IMR-90 (cell line): ENCODE data around the gene VEPH1. TPM values are rescaled to one million over a fixed set of nuclear protein-coding genes. Genes with fewer than 3 reads are reported as not detected.

Experiments used
- ATAC-seq: fragments of 200-7000 bp; cut with Tn5 transposase; 2 replicates; pipeline ENCODE4 v1.9.1; 2020; ENCODE audit warnings: low read depth, mild to moderate bottlenecking, moderate library complexity
- BruUV-seq: library from RNA; stranded (reverse); fragments of 400-500 nt; replicated peaks from 2 replicates; lab custom pipeline; 2021; lab: Mats Ljungman, UMichigan
- CTCF ChIA-PET: fragments of 300-600 bp; formaldehyde crosslinking; extraction: SDS; loops from one replicate; lab custom pipeline; 2021; ENCODE audit warnings: antibody characterized with exemption; lab: Yijun Ruan, JAX
- POLR2A ChIA-PET: fragments of 300-600 bp; sonication (Branson Sonifier 250); formaldehyde crosslinking; loops from one replicate; lab custom pipeline; 2022; ENCODE audit warnings: antibody characterized with exemption; ENCODE audit not compliant: unreplicated experiment; lab: Charles Lee
- DNase-seq: peaks from one replicate; pipeline ENCODE4 v3.0.0; 2013
- H2AFZ ChIP-seq: replicated peaks from 2 replicates; pipeline ENCODE3; 2013; ENCODE audit warnings: low read length, mild to moderate bottlenecking; ENCODE audit not compliant: poor library complexity
- H2AK5ac ChIP-seq: 2 replicates; pipeline ENCODE4 v1.6.1; 2013; ENCODE audit warnings: low read depth, low read length, inconsistent platforms
- H2AK9ac ChIP-seq: replicated peaks from 2 replicates; pipeline ENCODE3; 2013; ENCODE audit warnings: mild to moderate bottlenecking, low read depth, low read length, moderate library complexity; ENCODE audit not compliant: poor library complexity
- H2BK120ac ChIP-seq: 2 replicates; pipeline ENCODE4 v1.6.1; 2013; ENCODE audit warnings: low read depth, low read length, inconsistent platforms
- H2BK15ac ChIP-seq: 3 replicates; pipeline ENCODE4 v1.6.1; 2013; ENCODE audit warnings: low read depth, low read length, inconsistent platforms
- H2BK20ac ChIP-seq: 2 replicates; pipeline ENCODE4 v1.6.1; 2013; ENCODE audit warnings: low read depth, mild to moderate bottlenecking, inconsistent platforms, low read length, moderate library complexity
- H2BK5ac ChIP-seq: 2 replicates; pipeline ENCODE4 v1.6.1; 2013; ENCODE audit warnings: mild to moderate bottlenecking, low read depth, low read length, inconsistent platforms; ENCODE audit not compliant: poor library complexity, severe bottlenecking
- H3K14ac ChIP-seq: replicated peaks from 2 replicates; pipeline ENCODE4 v1.6.1; 2013; ENCODE audit warnings: low read depth, low read length, inconsistent platforms
- H3K18ac ChIP-seq: 2 replicates; pipeline ENCODE4 v1.6.1; 2013; ENCODE audit warnings: low read depth, low read length, control low read depth
- H3K23ac ChIP-seq: 2 replicates; pipeline ENCODE4 v1.6.1; 2013; ENCODE audit warnings: low read depth, low read length, inconsistent platforms
- H3K27ac ChIP-seq: 2 replicates; pipeline ENCODE4 v1.5.1; 2013; ENCODE audit warnings: mild to moderate bottlenecking, control low read depth, low read length; ENCODE audit not compliant: insufficient read depth
- H3K27me3 ChIP-seq: 2 replicates; pipeline ENCODE4 v1.6.1; 2013; ENCODE audit warnings: low read length; ENCODE audit not compliant: control insufficient read depth, insufficient read depth
- H3K36me3 ChIP-seq: 2 replicates; pipeline ENCODE4 v1.6.1; 2013; ENCODE audit warnings: low read length, mixed read lengths; ENCODE audit not compliant: control insufficient read depth, insufficient read depth
- H3K4ac ChIP-seq: 2 replicates; pipeline ENCODE4 v1.6.1; 2013; ENCODE audit warnings: low read depth, low read length, inconsistent platforms
- H3K4me1 ChIP-seq: 2 replicates; pipeline ENCODE4 v1.6.1; 2013; ENCODE audit warnings: low read length, mixed read lengths; ENCODE audit not compliant: control insufficient read depth, insufficient read depth
- H3K4me2 ChIP-seq: 2 replicates; pipeline ENCODE4 v1.6.1; 2013; ENCODE audit warnings: low read depth, mild to moderate bottlenecking, control low read depth, low read length, moderate library complexity
- H3K4me3 ChIP-seq: 2 replicates; pipeline ENCODE4 v1.5.1; 2013; ENCODE audit warnings: low read depth, mild to moderate bottlenecking, control low read depth, low read length, moderate library complexity; ENCODE audit not compliant: insufficient read depth
- H3K56ac ChIP-seq: 2 replicates; pipeline ENCODE4 v1.6.1; 2013; ENCODE audit warnings: low read length, inconsistent platforms; ENCODE audit not compliant: insufficient read depth; ENCODE audit errors: extremely low read depth
- H3K79me1 ChIP-seq, 2 experiments: 2 replicates each; pipeline ENCODE4 v1.6.1; 2013; ENCODE audit warnings: low read length in 2 of 2, inconsistent platforms in 1 of 2, low read depth in 1 of 2
- H3K9ac ChIP-seq: 2 replicates; pipeline ENCODE4 v1.6.1; 2013; ENCODE audit warnings: low read depth, low read length, control low read depth
- H3K9me1 ChIP-seq: 2 replicates; pipeline ENCODE4 v1.6.1; 2013; ENCODE audit warnings: low read length, inconsistent platforms; ENCODE audit not compliant: insufficient read depth
- H3K9me3 ChIP-seq: 2 replicates; pipeline ENCODE4 v1.6.1; 2013; ENCODE audit warnings: low read length; ENCODE audit not compliant: control insufficient read depth, insufficient read depth
- H4K20me1 ChIP-seq: 2 replicates; pipeline ENCODE4 v1.6.1; 2013; ENCODE audit warnings: low read length, inconsistent platforms; ENCODE audit not compliant: insufficient read depth
- H4K5ac ChIP-seq: 2 replicates; pipeline ENCODE4 v1.6.1; 2013; ENCODE audit warnings: mild to moderate bottlenecking, low read depth, low read length, control low read depth
- H4K8ac ChIP-seq, 2 experiments: 2 replicates each; pipeline ENCODE4 v1.6.1; 2013; ENCODE audit warnings: low read depth in 2 of 2, low read length in 2 of 2, control low read depth in 1 of 2, inconsistent platforms in 1 of 2
- H4K91ac ChIP-seq: 2 replicates; pipeline ENCODE4 v1.6.1; 2013; ENCODE audit warnings: low read depth, low read length, inconsistent platforms; ENCODE audit not compliant: insufficient read depth
- BHLHE40 ChIP-seq: fragments of 150-350 bp; IDR thresholded peaks from 2 replicates; pipeline ENCODE4 v1.6.1; 2016; ENCODE audit warnings: mild to moderate bottlenecking, low read depth, low read length
- CEBPB ChIP-seq: IDR thresholded peaks from 2 replicates; pipeline ENCODE4 v1.6.1; 2012; ENCODE audit warnings: low read depth, low read length, improper control_type of control experiment
- CHD1 ChIP-seq: IDR thresholded peaks from 2 replicates; pipeline ENCODE4 v1.6.1; 2012; ENCODE audit warnings: low read depth, low read length, improper control_type of control experiment
- FOS ChIP-seq: fragments of 150-350 bp; IDR thresholded peaks from 2 replicates; pipeline ENCODE4 v1.6.1; 2016; ENCODE audit warnings: low read depth, low read length
- MAFK ChIP-seq: IDR thresholded peaks from 2 replicates; pipeline ENCODE4 v1.6.1; 2012; ENCODE audit warnings: low read depth, low read length, improper control_type of control experiment
- MAZ ChIP-seq: IDR thresholded peaks from 2 replicates; pipeline ENCODE4 v1.6.1; 2012; ENCODE audit warnings: low read depth, mild to moderate bottlenecking, low read length, improper control_type of control experiment, moderate library complexity, borderline replicate concordance
- MXI1 ChIP-seq: IDR thresholded peaks from 2 replicates; pipeline ENCODE4 v1.6.1; 2012; ENCODE audit warnings: low read depth, mild to moderate bottlenecking, low read length, moderate library complexity, borderline replicate concordance
- NFE2L2 ChIP-seq: fragments of 150-350 bp; IDR thresholded peaks from 2 replicates; pipeline ENCODE4 v1.6.1; 2016; ENCODE audit warnings: low read depth, mild to moderate bottlenecking, low read length
- POLR2A ChIP-seq: IDR thresholded peaks from 2 replicates; pipeline ENCODE4 v1.6.1; 2012; ENCODE audit warnings: mild to moderate bottlenecking, low read depth, low read length
- RAD21 ChIP-seq: IDR thresholded peaks from 2 replicates; pipeline ENCODE4 v1.6.1; 2012; ENCODE audit warnings: low read length, improper control_type of control experiment
- RCOR1 ChIP-seq: IDR thresholded peaks from 2 replicates; pipeline ENCODE4 v1.6.1; 2012; ENCODE audit warnings: mild to moderate bottlenecking, low read length, improper control_type of control experiment; ENCODE audit not compliant: insufficient replicate concordance
- RFX5 ChIP-seq: IDR thresholded peaks from 2 replicates; pipeline ENCODE4 v1.8.0; 2012; ENCODE audit warnings: low read depth, mild to moderate bottlenecking, low read length, moderate library complexity
- SMC3 ChIP-seq: fragments of 150-350 bp; IDR thresholded peaks from 2 replicates; pipeline ENCODE4 v1.6.1; 2016; ENCODE audit warnings: low read depth, mild to moderate bottlenecking, antibody characterized with exemption, low read length, moderate library complexity
- WGBS, 2 experiments: methylation state at CpG; one replicate each; pipeline versions ENCODE4 v1.1.5 to v1.1.7; 2013; ENCODE audit warnings: missing lambda C conversion rate in 2 of 2; ENCODE audit not compliant: insufficient read length in 1 of 2; ENCODE audit errors: extremely low coverage in 2 of 2; 5-methylcytosine and 5-hydroxymethylcytosine counted together
- dilution Hi-C: fragments of 300-500 bp; cut with HindIII; formaldehyde crosslinking; loops from one replicate; pipeline ENCODE4 v1.14.3; 2018; ENCODE audit warnings: low sequenced_read_pairs; ENCODE audit not compliant: unreplicated experiment
- in situ Hi-C: fragments of 300-500 bp; cut with MboI; formaldehyde crosslinking; loops from 3 replicates; pipeline ENCODE4 v1.14.3; 2019; ENCODE audit warnings: low sequenced_read_pairs, inconsistent platforms, mixed read lengths
- intact Hi-C: fragments of 100-400 bp; cut with micrococcal nuclease; formaldehyde crosslinking; loops from 2 replicates; pipeline ENCODE4 v1.10.0; 2022
- polyA plus RNA-seq, 3 experiments: library from polyadenylated mRNA; depleted of rRNA; stranded (reverse); fragments of >200 nt; gene quantifications; 2 replicates each; pipeline ENCODE4 v1.2.3, GENCODE V29; 2012; ENCODE audit warnings: low replicate concordance in 1 of 3
- total RNA-seq: library from RNA; depleted of rRNA; stranded (reverse); fragments of >200 nt; gene quantifications from 2 replicates; pipeline ENCODE4 v1.2.3, GENCODE V29; 2012
- TF ChIP-seq, protein P1 (sequence below): fragments of 150-350 bp; IDR thresholded peaks from 2 replicates; pipeline ENCODE4 v1.6.1; 2016; ENCODE audit warnings: low read depth, mild to moderate bottlenecking, low read length, moderate library complexity, borderline replicate concordance
- TF ChIP-seq, protein P2 (sequence below): conservative IDR thresholded peaks from 2 replicates; pipeline ENCODE4 v1.5.1; 2012; ENCODE audit warnings: mild to moderate bottlenecking, low read depth, low read length, improper control_type of control experiment
- TF ChIP-seq, protein P3 (sequence below): fragments of 150-350 bp; IDR thresholded peaks from 2 replicates; pipeline ENCODE4 v1.6.1; 2017; ENCODE audit warnings: mild to moderate bottlenecking, antibody characterized with exemption, low read length, low read depth

The VEPH1 gene
- total and polyA plus RNA-seq, 2 of the 4 experiments (the other 2 are of a cell fraction) = 30.5 to 130 TPM

DNA sequence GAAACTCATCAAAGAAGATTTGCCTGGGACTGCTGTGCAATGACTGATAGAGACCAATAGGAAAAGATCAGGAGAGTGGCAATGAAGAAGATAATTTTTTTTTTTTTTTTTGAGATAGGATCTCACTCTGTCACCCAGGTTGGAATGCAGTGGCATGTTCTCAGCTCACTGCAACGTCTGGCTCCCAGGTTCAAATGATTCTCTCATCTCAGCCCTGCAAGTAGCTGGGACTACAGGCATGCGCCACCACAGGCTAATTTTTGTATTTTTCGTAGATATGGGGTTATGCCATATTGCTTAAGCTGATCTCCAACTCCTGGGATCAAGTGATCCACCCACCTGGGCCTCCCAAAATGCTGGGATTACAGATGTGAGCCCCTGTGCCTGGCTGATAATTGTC lies 226.4 kb downstream of the VEPH1 start:
- no peak overlapping the region for H3K9ac ChIP-seq
- POLR2A ChIA-PET = no interaction called here
- WGBS, 2 experiments = 60% methylated on average over 1 of the region's 3 CpGs; no CpG with 5 or more reads in 1 of the 2 experiments
- H2BK20ac ChIP-seq = no peak overlapping the region
- no peak overlapping the region for H2AK5ac ChIP-seq
- in situ Hi-C loops = no loop called here
- TF ChIP-seq FOS (no peak), RAD21 (no peak), CHD1 (no peak), NFE2L2 (no peak), MAFK (no peak), RCOR1 (no peak), MAZ (no peak), CEBPB (no peak), POLR2A (no peak), RFX5 (no peak), BHLHE40 (no peak), SMC3 (no peak), MXI1 (no peak)
- TF ChIP-seq, protein P1, sequence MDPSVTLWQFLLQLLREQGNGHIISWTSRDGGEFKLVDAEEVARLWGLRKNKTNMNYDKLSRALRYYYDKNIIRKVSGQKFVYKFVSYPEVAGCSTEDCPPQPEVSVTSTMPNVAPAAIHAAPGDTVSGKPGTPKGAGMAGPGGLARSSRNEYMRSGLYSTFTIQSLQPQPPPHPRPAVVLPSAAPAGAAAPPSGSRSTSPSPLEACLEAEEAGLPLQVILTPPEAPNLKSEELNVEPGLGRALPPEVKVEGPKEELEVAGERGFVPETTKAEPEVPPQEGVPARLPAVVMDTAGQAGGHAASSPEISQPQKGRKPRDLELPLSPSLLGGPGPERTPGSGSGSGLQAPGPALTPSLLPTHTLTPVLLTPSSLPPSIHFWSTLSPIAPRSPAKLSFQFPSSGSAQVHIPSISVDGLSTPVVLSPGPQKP = no peak
- TF ChIP-seq, protein P2, sequence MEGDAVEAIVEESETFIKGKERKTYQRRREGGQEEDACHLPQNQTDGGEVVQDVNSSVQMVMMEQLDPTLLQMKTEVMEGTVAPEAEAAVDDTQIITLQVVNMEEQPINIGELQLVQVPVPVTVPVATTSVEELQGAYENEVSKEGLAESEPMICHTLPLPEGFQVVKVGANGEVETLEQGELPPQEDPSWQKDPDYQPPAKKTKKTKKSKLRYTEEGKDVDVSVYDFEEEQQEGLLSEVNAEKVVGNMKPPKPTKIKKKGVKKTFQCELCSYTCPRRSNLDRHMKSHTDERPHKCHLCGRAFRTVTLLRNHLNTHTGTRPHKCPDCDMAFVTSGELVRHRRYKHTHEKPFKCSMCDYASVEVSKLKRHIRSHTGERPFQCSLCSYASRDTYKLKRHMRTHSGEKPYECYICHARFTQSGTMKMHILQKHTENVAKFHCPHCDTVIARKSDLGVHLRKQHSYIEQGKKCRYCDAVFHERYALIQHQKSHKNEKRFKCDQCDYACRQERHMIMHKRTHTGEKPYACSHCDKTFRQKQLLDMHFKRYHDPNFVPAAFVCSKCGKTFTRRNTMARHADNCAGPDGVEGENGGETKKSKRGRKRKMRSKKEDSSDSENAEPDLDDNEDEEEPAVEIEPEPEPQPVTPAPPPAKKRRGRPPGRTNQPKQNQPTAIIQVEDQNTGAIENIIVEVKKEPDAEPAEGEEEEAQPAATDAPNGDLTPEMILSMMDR = no peak
- TF ChIP-seq, protein P3, sequence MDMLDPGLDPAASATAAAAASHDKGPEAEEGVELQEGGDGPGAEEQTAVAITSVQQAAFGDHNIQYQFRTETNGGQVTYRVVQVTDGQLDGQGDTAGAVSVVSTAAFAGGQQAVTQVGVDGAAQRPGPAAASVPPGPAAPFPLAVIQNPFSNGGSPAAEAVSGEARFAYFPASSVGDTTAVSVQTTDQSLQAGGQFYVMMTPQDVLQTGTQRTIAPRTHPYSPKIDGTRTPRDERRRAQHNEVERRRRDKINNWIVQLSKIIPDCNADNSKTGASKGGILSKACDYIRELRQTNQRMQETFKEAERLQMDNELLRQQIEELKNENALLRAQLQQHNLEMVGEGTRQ = no peak
- H2BK5ac ChIP-seq = no peak overlapping the region
- H4K20me1 ChIP-seq = no peaks in the 10 kb centered on the region
- no peak overlapping the region for H2AK9ac ChIP-seq
- no peak overlapping the region for H2BK15ac ChIP-seq
- intact Hi-C loops = no loop called here
- no peak overlapping the region for H4K5ac ChIP-seq
- no peak overlapping the region for H4K8ac ChIP-seq
- H3K23ac ChIP-seq = no peak overlapping the region
- H3K36me3 ChIP-seq = no peaks in the 10 kb centered on the region
- no peak overlapping the region for H4K91ac ChIP-seq
- BruUV-seq = no TSS peak
- no peak for ATAC-seq
- H3K4me3 ChIP-seq = no peak overlapping the region
- H3K27me3 ChIP-seq = no peaks in the 10 kb centered on the region
- H3K9me3 ChIP-seq = no peaks in the 10 kb centered on the region
- H2BK120ac ChIP-seq = no peak overlapping the region
- no peaks in the 10 kb centered on the region for H3K79me1 ChIP-seq
- DNase-seq = no peak
- no peak overlapping the region for H3K4me2 ChIP-seq
- 0 out of 2 replicates have a peak, but pooled peaks cover under 1% of the 10 kb centered on the region for H3K9me1 ChIP-seq
- no peak overlapping the region for H3K27ac ChIP-seq
- no peak overlapping the region for H3K14ac ChIP-seq
- CTCF ChIA-PET = no interaction called here
- no peak overlapping the region for H3K56ac ChIP-seq
- H3K18ac ChIP-seq = no peak overlapping the region
- dilution Hi-C loops = no loop called here
- no peak overlapping the region for H3K4ac ChIP-seq
- H2AFZ ChIP-seq = no peak overlapping the region
- no peaks in the 10 kb centered on the region for H3K4me1 ChIP-seq
